GM12872 (cell line): ENCODE data around the gene CACNB1.

Source experiments
- TF ChIP-seq, protein P1 (sequence below): IDR thresholded peaks from 3 replicates; pipeline ENCODE4 v1.5.1; 2011; ENCODE audit warnings: low read depth, mild to moderate bottlenecking, low read length, moderate library complexity; ENCODE audit not compliant: insufficient read depth

The CACNB1 gene

DNA sequence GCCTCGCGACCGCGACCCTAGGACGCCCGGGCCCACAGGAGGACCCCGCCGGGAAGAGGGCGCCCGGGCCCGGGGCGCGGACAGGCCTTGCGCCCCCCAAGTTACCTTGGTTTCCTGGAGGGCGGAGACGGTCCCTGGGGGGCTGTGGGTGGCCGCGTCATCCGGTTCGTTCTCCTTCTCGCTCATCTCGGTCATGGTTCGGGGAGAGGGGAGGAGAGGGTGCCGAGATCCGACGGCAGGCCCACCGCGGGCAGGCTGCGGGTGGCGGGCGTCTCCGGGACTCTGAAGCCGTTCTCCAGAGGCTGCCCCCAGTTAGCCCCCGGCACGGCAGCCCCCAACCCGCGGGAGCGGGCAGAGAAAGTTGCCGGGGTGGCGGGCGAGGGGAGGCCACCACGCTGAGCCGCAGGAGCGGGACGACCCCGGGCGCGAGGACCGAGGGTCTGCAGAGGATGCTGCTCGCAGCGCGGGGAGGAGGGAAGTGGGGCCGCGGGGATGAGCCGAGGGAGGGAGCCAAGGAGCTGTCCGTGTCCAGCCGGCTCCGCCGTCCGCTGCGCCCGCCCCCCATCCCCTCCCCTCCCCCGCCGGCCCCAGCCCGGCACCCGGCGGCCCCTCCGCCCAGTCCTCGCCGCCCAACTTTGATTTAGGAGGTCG, 28.0 kb upstream of the CACNB1 start, which contains the start of gene STAC2:
Gene STAC2 (minus strand): TSS at position 638 of the 651 bp plus-strand sequence. CDS start 443 bp downstream, at position 195.
- TF ChIP-seq, protein P1, sequence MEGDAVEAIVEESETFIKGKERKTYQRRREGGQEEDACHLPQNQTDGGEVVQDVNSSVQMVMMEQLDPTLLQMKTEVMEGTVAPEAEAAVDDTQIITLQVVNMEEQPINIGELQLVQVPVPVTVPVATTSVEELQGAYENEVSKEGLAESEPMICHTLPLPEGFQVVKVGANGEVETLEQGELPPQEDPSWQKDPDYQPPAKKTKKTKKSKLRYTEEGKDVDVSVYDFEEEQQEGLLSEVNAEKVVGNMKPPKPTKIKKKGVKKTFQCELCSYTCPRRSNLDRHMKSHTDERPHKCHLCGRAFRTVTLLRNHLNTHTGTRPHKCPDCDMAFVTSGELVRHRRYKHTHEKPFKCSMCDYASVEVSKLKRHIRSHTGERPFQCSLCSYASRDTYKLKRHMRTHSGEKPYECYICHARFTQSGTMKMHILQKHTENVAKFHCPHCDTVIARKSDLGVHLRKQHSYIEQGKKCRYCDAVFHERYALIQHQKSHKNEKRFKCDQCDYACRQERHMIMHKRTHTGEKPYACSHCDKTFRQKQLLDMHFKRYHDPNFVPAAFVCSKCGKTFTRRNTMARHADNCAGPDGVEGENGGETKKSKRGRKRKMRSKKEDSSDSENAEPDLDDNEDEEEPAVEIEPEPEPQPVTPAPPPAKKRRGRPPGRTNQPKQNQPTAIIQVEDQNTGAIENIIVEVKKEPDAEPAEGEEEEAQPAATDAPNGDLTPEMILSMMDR: no peak

DNA sequence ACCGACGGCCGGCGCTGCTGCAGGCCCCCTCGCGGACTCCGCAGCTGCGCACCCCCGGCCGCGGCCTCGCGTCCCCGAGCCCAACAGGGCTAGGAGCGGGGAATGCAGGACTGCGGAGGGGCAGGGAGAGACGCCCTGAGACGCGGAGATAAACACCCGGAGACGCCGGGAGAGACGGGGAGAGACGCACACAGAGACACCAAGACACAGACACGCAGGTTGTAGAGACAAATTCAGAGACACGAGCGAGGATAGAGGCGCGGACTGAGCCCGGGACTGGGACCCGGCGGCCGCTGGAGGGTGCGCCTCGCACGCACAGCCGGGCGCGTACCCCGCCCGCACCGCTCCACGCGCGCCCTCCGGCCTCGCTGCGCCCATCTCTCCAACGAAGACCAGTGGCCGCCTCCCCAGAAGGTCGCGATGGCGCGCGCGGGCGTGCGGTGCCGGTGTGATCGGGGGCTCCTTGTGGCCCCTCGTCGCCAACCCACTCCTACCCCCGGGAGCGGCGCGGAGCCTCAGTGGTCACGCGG, 27.4 kb upstream of the CACNB1 start:
- TF ChIP-seq, protein P1: no peak

DNA sequence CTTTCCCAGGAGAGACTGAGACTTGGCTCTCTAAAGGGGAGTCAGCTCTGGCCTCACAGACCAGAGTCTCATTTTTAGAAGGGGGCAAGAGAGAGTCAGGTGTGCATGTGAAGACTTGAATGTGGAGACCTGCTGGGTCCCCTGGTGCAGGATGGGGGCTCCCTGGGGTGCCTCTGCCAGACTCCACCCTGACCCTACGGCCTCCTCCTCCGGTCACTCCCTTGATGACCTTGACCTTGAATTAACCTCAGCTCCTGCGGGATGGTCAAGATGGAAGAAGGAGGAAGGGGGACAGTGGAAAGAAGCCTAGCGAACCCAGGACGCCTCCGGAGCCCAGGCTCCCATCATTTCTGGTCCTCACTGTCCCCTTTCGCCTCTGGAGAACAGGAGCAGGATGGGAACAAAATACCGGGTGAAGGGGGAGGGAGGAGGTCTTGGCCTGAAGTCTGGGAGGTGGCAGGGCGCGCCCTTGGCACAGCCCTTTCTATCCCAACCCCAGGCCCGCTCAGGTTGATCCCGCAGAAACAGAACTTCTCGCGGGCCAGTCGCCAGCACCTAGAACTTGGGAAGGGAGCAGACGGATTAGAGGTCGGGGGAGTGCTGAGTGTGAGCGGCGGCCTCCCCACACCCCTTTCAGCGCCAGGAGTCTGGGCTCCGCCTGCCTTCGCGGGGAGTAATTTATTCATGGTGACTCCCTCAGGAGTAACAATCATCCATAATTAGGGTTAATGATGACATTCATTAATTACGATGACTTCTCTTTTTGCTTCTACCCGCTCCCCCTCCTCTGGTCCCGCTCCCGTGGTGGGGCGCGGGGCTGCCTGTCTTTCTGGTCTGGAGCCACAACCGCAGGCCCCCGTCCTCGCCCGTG, 26.7 kb upstream of the CACNB1 start:
- TF ChIP-seq, protein P1: no peak

DNA sequence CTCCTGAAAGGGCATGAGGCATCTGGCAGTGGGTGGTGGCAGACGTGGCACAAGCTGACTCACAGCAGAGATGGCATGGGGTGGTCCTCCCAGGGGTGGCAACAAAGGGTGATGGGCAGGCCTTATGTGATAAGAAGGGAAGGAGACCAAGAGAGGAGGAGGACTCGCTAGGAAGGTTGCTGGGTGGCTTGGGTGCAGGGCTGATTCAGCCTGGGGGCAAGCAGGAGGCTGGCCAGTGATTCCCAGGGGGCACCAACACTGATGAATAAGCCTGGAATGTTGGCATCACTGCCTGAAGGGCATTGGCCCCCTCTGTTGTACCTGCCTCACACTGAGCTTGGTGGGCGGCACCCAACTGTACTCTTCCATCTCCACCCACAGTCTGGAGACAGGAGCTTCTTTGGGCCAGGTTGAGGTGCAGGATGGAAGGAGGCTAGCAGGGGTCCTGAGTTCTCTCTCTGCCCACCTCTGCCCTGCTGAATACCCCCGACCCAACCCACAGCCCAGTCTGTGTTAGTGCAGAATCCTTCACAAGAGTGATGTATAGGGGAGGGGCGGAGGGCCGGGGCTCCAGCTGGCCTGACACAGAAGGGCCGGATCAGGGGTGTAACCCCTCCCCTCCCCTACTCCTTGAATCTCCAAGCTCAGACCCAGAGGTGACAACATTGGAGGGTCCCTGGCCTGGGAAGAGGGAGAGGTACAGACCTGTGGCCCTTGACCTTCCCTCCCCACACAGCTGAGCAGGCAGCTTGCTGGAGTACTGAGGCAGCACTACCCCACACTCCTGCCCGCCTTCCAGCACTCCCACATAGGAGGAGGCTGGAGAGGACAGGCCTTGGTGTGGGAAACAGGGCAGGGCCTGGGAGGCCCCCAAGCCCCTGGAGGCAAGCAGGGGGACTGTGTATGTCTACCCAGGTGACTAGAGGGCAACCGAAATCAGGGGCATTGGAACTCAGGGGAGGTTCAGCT, 25.7 kb upstream of the CACNB1 start:
- TF ChIP-seq, protein P1: no peak

DNA sequence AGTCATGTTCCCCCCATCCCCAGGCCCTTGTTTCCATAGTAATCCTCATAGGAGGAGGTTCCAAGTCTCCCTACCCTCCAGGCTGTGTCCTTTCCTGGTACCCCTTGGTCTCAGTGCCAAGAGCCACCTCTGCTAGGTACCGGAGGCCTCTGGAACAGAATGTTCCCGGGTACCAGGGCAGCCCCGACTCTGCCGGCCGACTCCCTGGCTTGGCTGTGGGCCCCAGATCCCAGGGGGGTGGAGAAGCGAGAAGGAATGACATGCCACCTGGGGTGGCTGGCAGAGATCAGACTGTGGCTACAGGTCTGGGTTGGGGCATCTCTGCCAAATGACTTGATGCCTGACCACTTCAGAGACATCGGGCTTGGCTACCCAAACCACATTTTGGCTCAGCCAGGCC, 24.7 kb upstream of the CACNB1 start:
- TF ChIP-seq, protein P1: no peak

DNA sequence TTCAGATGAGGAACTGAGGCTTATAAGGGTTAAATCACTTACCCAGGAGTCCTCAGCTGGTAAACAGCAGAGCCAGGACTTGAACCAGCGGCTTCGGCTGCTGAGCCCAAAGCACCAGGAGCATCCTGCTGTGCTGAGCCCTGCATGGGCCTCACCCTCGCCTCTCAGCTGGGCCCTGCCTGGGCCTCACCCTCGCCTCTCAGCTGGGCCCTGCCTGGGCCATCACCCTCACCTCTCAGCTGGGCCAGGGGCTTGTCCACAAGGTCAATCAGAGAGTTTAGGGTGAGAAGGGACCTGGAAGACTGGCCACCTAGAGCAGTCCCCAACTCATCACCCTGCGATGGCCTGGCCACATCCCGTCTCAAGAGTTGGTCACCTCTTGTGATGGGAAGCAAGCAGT, 24.1 kb upstream of the CACNB1 start:
- TF ChIP-seq, protein P1: no peak
